Activated CD8-positive, alpha-beta T cell treated with anti-CD3 and anti-CD28 coated beads, Interleukin-2, amount 10 ng/mL, durations not matched to agents 7 days and 5 days (primary cell): ENCODE results near the gene BRDT. TPM values are rescaled to one million over a fixed set of nuclear protein-coding genes. Genes with fewer than 3 reads are reported as not detected.
"Not testable (repeated sequence)": the region's sequence is repeated elsewhere in the genome, so short reads cannot be mapped to it uniquely, and the experiment has no call there.

Source experiments
- ATAC-seq: fragments of 150-1000 bp; cut with Tn5 transposase; one replicate; pipeline ENCODE4 v1.10.0; 2021; ENCODE audit warnings: moderate library complexity
- CTCF ChIA-PET: fragments of 350-600 bp; sonication (Branson Sonifier 250); formaldehyde crosslinking; loops from one replicate; lab custom pipeline; 2021; ENCODE audit warnings: antibody characterized with exemption; lab: Charles Lee
- POLR2A ChIA-PET: fragments of 350-600 bp; sonication (Branson Sonifier 250); formaldehyde crosslinking; loops from one replicate; lab custom pipeline; 2021; ENCODE audit warnings: antibody characterized with exemption; lab: Charles Lee
- DNase-seq: peaks from one replicate; pipeline ENCODE4 v3.0.0-alpha.2; 2020
- H3K27ac Mint-ChIP-seq: one replicate; pipeline ENCODE4 v1.8.0; 2021; ENCODE audit warnings: mild to moderate bottlenecking, mixed read lengths
- H3K27me3 Mint-ChIP-seq: one replicate; pipeline ENCODE4 v1.8.0; 2021; ENCODE audit warnings: low read depth, mixed read lengths
- H3K36me3 Mint-ChIP-seq: one replicate; pipeline ENCODE4 v1.8.0; 2021; ENCODE audit warnings: low read depth, mixed read lengths
- H3K4me1 Mint-ChIP-seq: one replicate; pipeline ENCODE4 v1.8.0; 2021; ENCODE audit warnings: low read depth, mixed read lengths
- H3K4me3 Mint-ChIP-seq: one replicate; pipeline ENCODE4 v1.8.0; 2021; ENCODE audit warnings: mild to moderate bottlenecking, mixed read lengths
- H3K9me3 Mint-ChIP-seq: one replicate; pipeline ENCODE4 v1.8.0; 2022; ENCODE audit warnings: mixed read lengths; ENCODE audit not compliant: insufficient read depth
- total RNA-seq, 2 experiments: library from RNA; stranded (reverse); gene quantifications; one replicate each; pipeline ENCODE4 v1.2.3, GENCODE V29; 2021

Gene BRDT
- total RNA-seq, 2 experiments from 2014 or later, result not detected

GRCh38 chr1:91997607-91998195, 48.5 kb downstream of the BRDT start:
- no peaks in the 10 kb centered on the region for H3K36me3 Mint-ChIP-seq
- H3K27me3 Mint-ChIP-seq, result peaks cover 5% of the 10 kb centered on the region
- ChIA-PET CTCF (interaction anchor here (0.6 to 5.2 kb wide), 31 partner anchors 11 to 841 kb away, joined by 3 to 46 read pairs (median 3); partner anchors contain the start of genes GLMN and RPAP2), POLR2A (no interaction called here)
- no peak overlapping the region for H3K4me3 Mint-ChIP-seq
- peak; percentile 59 for DNase-seq
- no peaks in the 10 kb centered on the region for H3K4me1 Mint-ChIP-seq
- no peaks in the 10 kb centered on the region for H3K9me3 Mint-ChIP-seq
- no peak for ATAC-seq
- no peak overlapping the region for H3K27ac Mint-ChIP-seq

GRCh38 chr1:92004129-92004528, 54.9 kb downstream of the BRDT start:
- H3K36me3 Mint-ChIP-seq, result no peaks in the 10 kb centered on the region
- H3K9me3 Mint-ChIP-seq, result no peaks in the 10 kb centered on the region
- peaks cover 2% of the 10 kb centered on the region for H3K27me3 Mint-ChIP-seq
- CTCF ChIA-PET, result interaction anchor here (1.3 to 1.5 kb wide), 2 partner anchors 10 to 287 kb away, joined by 4 to 5 read pairs; no protein-coding TSS in a partner anchor
- no peak overlapping the region for H3K27ac Mint-ChIP-seq
- H3K4me1 Mint-ChIP-seq, result no peaks in the 10 kb centered on the region
- POLR2A ChIA-PET, result no interaction called here
- no peak overlapping the region for H3K4me3 Mint-ChIP-seq
- DNase-seq (no peak), ATAC-seq (no peak)

GRCh38 chr1:92013923-92014322, 64.7 kb downstream of the BRDT start:
- Mint-ChIP-seq H3K4me3 (no peak overlapping the region), H3K27me3 (peaks cover 7% of the 10 kb centered on the region), H3K27ac (no peak overlapping the region), H3K4me1 (peaks cover 13% of the 10 kb centered on the region), H3K9me3 (no peaks in the 10 kb centered on the region), H3K36me3 (no peaks in the 10 kb centered on the region)
- DNase-seq, result no peak
- no peak for ATAC-seq
- CTCF ChIA-PET, result interaction anchor here (1.4 to 1.6 kb wide), 2 partner anchors 9 to 15 kb away, joined by 4 read pairs; no protein-coding TSS in a partner anchor
- POLR2A ChIA-PET, result no interaction called here

GRCh38 chr1:92016720-92017316, 67.6 kb downstream of the BRDT start:
- ChIA-PET CTCF (no interaction called here), POLR2A (no interaction called here)
- no peaks in the 10 kb centered on the region for H3K9me3 Mint-ChIP-seq
- ATAC-seq, result no peak
- peaks cover 5% of the 10 kb centered on the region for H3K27me3 Mint-ChIP-seq
- no peak for DNase-seq
- no peak overlapping the region for H3K4me3 Mint-ChIP-seq
- no peak overlapping the region for H3K27ac Mint-ChIP-seq
- peaks cover 13% of the 10 kb centered on the region for H3K4me1 Mint-ChIP-seq
- no peaks in the 10 kb centered on the region for H3K36me3 Mint-ChIP-seq

GRCh38 chr1:92017656-92018055, 68.5 kb downstream of the BRDT start:
- ATAC-seq (no peak), DNase-seq (no peak)
- peaks cover 8% of the 10 kb centered on the region for H3K27me3 Mint-ChIP-seq
- no peaks in the 10 kb centered on the region for H3K9me3 Mint-ChIP-seq
- H3K36me3 Mint-ChIP-seq, result no peaks in the 10 kb centered on the region
- ChIA-PET POLR2A (no interaction called here), CTCF (no interaction called here)
- no peak overlapping the region for H3K27ac Mint-ChIP-seq
- H3K4me3 Mint-ChIP-seq, result no peak overlapping the region
- peaks cover 13% of the 10 kb centered on the region for H3K4me1 Mint-ChIP-seq

- H3K4me3 Mint-ChIP-seq, result not testable (repeated sequence)
These were observed 76.8 kb downstream of the BRDT start for GRCh38 chr1:92026042-92026441.

GRCh38 chr1:92026806-92027205, 77.6 kb downstream of the BRDT start:
- Mint-ChIP-seq H3K4me3 (no peak overlapping the region), H3K36me3 (no peaks in the 10 kb centered on the region), H3K9me3 (no peaks in the 10 kb centered on the region), H3K27ac (no peak overlapping the region), H3K27me3 (peaks cover 25% of the 10 kb centered on the region), H3K4me1 (peaks cover 11% of the 10 kb centered on the region)
- DNase-seq (no peak), ATAC-seq (no peak)
- CTCF ChIA-PET, result no interaction called here
- POLR2A ChIA-PET, result no interaction called here

More at GRCh38 chr1:92026042-92026441, 76.8 kb downstream of the BRDT start:
- ATAC-seq, H3K36me3 Mint-ChIP-seq, POLR2A ChIA-PET, H3K9me3 Mint-ChIP-seq, DNase-seq, H3K27ac Mint-ChIP-seq, CTCF ChIA-PET: not testable (repeated sequence)
- Mint-ChIP-seq H3K27me3 (peaks cover 25% of the 10 kb centered on the region), H3K4me1 (peaks cover 11% of the 10 kb centered on the region)

- H3K27me3 Mint-ChIP-seq, result peaks cover 19% of the 10 kb centered on the region
- ChIA-PET CTCF (no interaction called here), POLR2A (no interaction called here)
- H3K4me3 Mint-ChIP-seq, result peak overlapping the region; percentile 44
- H3K9me3 Mint-ChIP-seq, result no peaks in the 10 kb centered on the region
- H3K4me1 Mint-ChIP-seq, result peaks cover 11% of the 10 kb centered on the region
- H3K36me3 Mint-ChIP-seq, result no peaks in the 10 kb centered on the region
- no peak overlapping the region for H3K27ac Mint-ChIP-seq
- DNase-seq, result no peak
- ATAC-seq, result no peak
These were observed 80.2 kb downstream of the BRDT start for GRCh38 chr1:92029241-92029922.

GRCh38 chr1:92030656-92031107, 81.5 kb downstream of the BRDT start:
- POLR2A ChIA-PET, result interaction anchor here (0.5 kb wide), 1 partner anchor 104 kb away, joined by 3 read pairs; no protein-coding TSS in a partner anchor
- DNase-seq, result no peak
- peaks cover 11% of the 10 kb centered on the region for H3K4me1 Mint-ChIP-seq
- no peak for ATAC-seq
- CTCF ChIA-PET, result interaction anchor here (0.7 to 1.6 kb wide), 2 partner anchors 33 to 50 kb away, joined by 3 to 5 read pairs; no protein-coding TSS in a partner anchor
- no peaks in the 10 kb centered on the region for H3K9me3 Mint-ChIP-seq
- no peak overlapping the region for H3K27ac Mint-ChIP-seq
- H3K36me3 Mint-ChIP-seq, result no peaks in the 10 kb centered on the region
- peak overlapping the region; percentile 46 for H3K4me3 Mint-ChIP-seq
- peaks cover 25% of the 10 kb centered on the region for H3K27me3 Mint-ChIP-seq

GRCh38 chr1:92031281-92032110, 82.3 kb downstream of the BRDT start:
- CTCF ChIA-PET, result interaction anchor here (1.6 kb wide), 1 partner anchor 34 kb away, joined by 5 read pairs; no protein-coding TSS in a partner anchor
- Mint-ChIP-seq H3K27ac (no peak overlapping the region), H3K36me3 (no peaks in the 10 kb centered on the region), H3K27me3 (peaks cover 26% of the 10 kb centered on the region), H3K4me1 (peaks cover 11% of the 10 kb centered on the region), H3K4me3 (no peak overlapping the region), H3K9me3 (no peaks in the 10 kb centered on the region)
- ATAC-seq (no peak), DNase-seq (no peak)
- POLR2A ChIA-PET, result no interaction called here

- Mint-ChIP-seq H3K36me3 (no peaks in the 10 kb centered on the region), H3K9me3 (no peaks in the 10 kb centered on the region), H3K4me1 (no peaks in the 10 kb centered on the region), H3K4me3 (no peak overlapping the region), H3K27me3 (peaks cover 12% of the 10 kb centered on the region), H3K27ac (no peak overlapping the region)
- DNase-seq (no peak), ATAC-seq (no peak)
- CTCF ChIA-PET, result no interaction called here
- POLR2A ChIA-PET, result interaction anchor here (0.6 kb wide), 1 partner anchor 144 kb away, joined by 3 read pairs; no protein-coding TSS in a partner anchor
These were observed 88.2 kb downstream of the BRDT start for GRCh38 chr1:92037400-92037799.
